ENCODE measurements around the gene FAM219B. TPM values are rescaled to one million over a fixed set of nuclear protein-coding genes. Genes with fewer than 3 reads are reported as not detected.

FAM219B gene
- total RNA-seq, 1 donor from 2014 or later = 80.4 TPM

Other genes starting within 250 kb of the FAM219B start
- 35.9 TPM for gene EDC3, start 210.8 kb downstream of the FAM219B start, total RNA-seq
- 13.8 TPM for gene CYP1A1, start 181.3 kb downstream of the FAM219B start, total RNA-seq
- gene CYP1A2, start 158.0 kb downstream of the FAM219B start, total RNA-seq = 0.14 TPM
- gene CSK, start 124.8 kb downstream of the FAM219B start, total RNA-seq = 74.2 TPM
- gene LMAN1L, start 94.0 kb downstream of the FAM219B start, total RNA-seq = not detected
- not detected for gene CPLX3, start 80.2 kb downstream of the FAM219B start, total RNA-seq
- gene ULK3, start 63.7 kb downstream of the FAM219B start, total RNA-seq = 42.1 TPM
- gene SCAMP2, start 33.5 kb downstream of the FAM219B start, total RNA-seq = 110 TPM
- 46.0 TPM for gene MPI, start 16.8 kb downstream of the FAM219B start, total RNA-seq
- gene COX5A, start 31.2 kb upstream of the FAM219B start, total RNA-seq = 165 TPM
- 24.1 TPM for gene RPP25, start 49.9 kb upstream of the FAM219B start, total RNA-seq
- 57.2 TPM for gene SCAMP5, start 88.7 kb upstream of the FAM219B start, total RNA-seq
- gene PPCDC, start 116.7 kb upstream of the FAM219B start, total RNA-seq = 17.3 TPM